K562 (cell line): ENCODE measurements around the gene ATP1A3. TPM values are rescaled to one million over a fixed set of nuclear protein-coding genes. Genes with fewer than 3 reads are reported as not detected.

Source experiments
- ARID1B ChIP-seq: fragments of 450-650 bp; IDR thresholded peaks from 2 replicates; pipeline ENCODE4 v1.6.1; 2016; ENCODE audit warnings: antibody characterized with exemption, mild to moderate bottlenecking, inconsistent platforms
- CCNT2 ChIP-seq: IDR thresholded peaks from 2 replicates; pipeline ENCODE4 v1.6.1; 2011; ENCODE audit warnings: borderline replicate concordance, low read depth, mild to moderate bottlenecking, moderate library complexity, mixed read lengths, low read length; ENCODE audit not compliant: insufficient read length; ENCODE audit errors: extremely low read depth
- CHCHD3 ChIP-seq: fragments of 250-450 bp; sonication (Bioruptor Pico); IDR thresholded peaks from 2 replicates; pipeline ENCODE4 v2.1.2; 2022; ENCODE audit warnings: mild to moderate bottlenecking
- CREB3L1 ChIP-seq: fragments of 450-650 bp; IDR thresholded peaks from 2 replicates; pipeline ENCODE4 v1.6.1; 2014; ENCODE audit warnings: low read depth, mild to moderate bottlenecking, moderate library complexity, borderline replicate concordance
- DACH1 ChIP-seq: fragments of 450-650 bp; IDR thresholded peaks from 2 replicates; pipeline ENCODE4 v1.6.1; 2018; ENCODE audit not compliant: partially characterized antibody
- DEAF1 ChIP-seq: fragments of 450-650 bp; formaldehyde crosslinking; IDR thresholded peaks from 2 replicates; pipeline ENCODE4 v1.4.0; 2020; ENCODE audit warnings: mild to moderate bottlenecking, moderate library complexity
- ETV1 ChIP-seq: fragments of 450-650 bp; conservative IDR thresholded peaks from 2 replicates; pipeline ENCODE4 v1.6.1; 2016; ENCODE audit warnings: missing genetic modification characterization, control low read depth, low read depth, missing compliant biosample characterization
- FOXJ3 ChIP-seq: sonication (generic); formaldehyde crosslinking; IDR thresholded peaks from 2 replicates; pipeline ENCODE4 v1.4.0; 2020; ENCODE audit warnings: mild to moderate bottlenecking, missing genetic modification reagents
- HEY1 ChIP-seq: fragments of 250-450 bp; sonication (Bioruptor Pico); IDR thresholded peaks from 2 replicates; pipeline ENCODE4 v1.5.0; 2020; ENCODE audit warnings: mild to moderate bottlenecking, moderate library complexity, borderline replicate concordance
- PKNOX1 ChIP-seq: fragments of 450-650 bp; IDR thresholded peaks from 2 replicates; pipeline ENCODE4 v1.6.1; 2016
- PTTG1 ChIP-seq: fragments of 450-650 bp; IDR thresholded peaks from 2 replicates; pipeline ENCODE4 v1.6.1; 2016; ENCODE audit warnings: low read depth, mild to moderate bottlenecking, missing genetic modification characterization, missing compliant biosample characterization
- SIX5 ChIP-seq, 2 experiments: IDR thresholded peaks; 2 replicates each; pipeline ENCODE4 v1.6.1; 2011; ENCODE audit warnings: low read length in 2 of 2, borderline replicate concordance in 1 of 2, low read depth in 1 of 2, mild to moderate bottlenecking in 1 of 2, moderate library complexity in 1 of 2; ENCODE audit not compliant: insufficient read depth in 1 of 2
- SRF ChIP-seq, 2 experiments: fragments of 250-450, 450-650 bp in 1 of 2; sonication (Bioruptor Pico) in 1 of 2; sonication (generic) in 1 of 2; formaldehyde crosslinking; IDR thresholded peaks; 2 replicates each; pipeline versions ENCODE4 v1.5.0 to v1.5.1; 2020 to 2022; ENCODE audit warnings: mild to moderate bottlenecking in 1 of 2, missing genetic modification reagents in 1 of 2
- SRSF7 ChIP-seq: fragments of 200-400 bp; formaldehyde crosslinking; optimal IDR thresholded peaks from 2 replicates; pipeline ENCODE3; 2017; ENCODE audit warnings: mild to moderate bottlenecking, low read depth, low read length
- TCFL5 ChIP-seq: fragments of 250-450 bp; sonication (Bioruptor Pico); conservative IDR thresholded peaks from 2 replicates; pipeline ENCODE4 v1.6.1; 2021; ENCODE audit warnings: mild to moderate bottlenecking, moderate library complexity, matching md5 sums
- ZNF436 ChIP-seq: fragments of 250-450, 450-650 bp; sonication (Bioruptor Pico); formaldehyde crosslinking; IDR thresholded peaks from 2 replicates; pipeline ENCODE4 v1.7.0; 2020; ENCODE audit warnings: mild to moderate bottlenecking
- polyA plus RNA-seq, 8 experiments: library from polyadenylated mRNA; depleted of rRNA in 4 of 8; stranded (reverse) in 5 of 8; unstranded in 3 of 8; fragments of >200 nt; fragmentation: Nextera tagmentation in 2 of 8; fragmentation: Illumina TruSeq in 1 of 8; extraction: Ambion mirVana in 2 of 8; extraction: Trizol in 1 of 8; gene quantifications; 2 replicates each; pipeline versions ENCODE4 v1.2.1 to v1.2.3, GENCODE V29; 2011 to 2014; ENCODE audit warnings: inconsistent platforms in 1 of 8, missing spikeins in 1 of 8
- total RNA-seq, 7 experiments: library from RNA; depleted of rRNA in 6 of 7; stranded (reverse); fragments of >200 nt in 6 of 7; fragmentation: Illumina TruSeq in 2 of 7; extraction: Trizol in 2 of 7; gene quantifications; 2 replicates each; pipeline versions ENCODE4 v1.2.1 to v1.2.3, GENCODE V29; 2011 to 2021; ENCODE audit warnings: low replicate concordance in 1 of 7
- TF ChIP-seq, protein P1 (sequence below): fragments of 250-450 bp; sonication (Bioruptor Pico); IDR thresholded peaks from 2 replicates; pipeline ENCODE4 v1.4.0; 2020; ENCODE audit warnings: borderline replicate concordance
- TF ChIP-seq, protein P2 (sequence below): fragments of 450-650 bp; formaldehyde crosslinking; IDR thresholded peaks from 2 replicates; pipeline ENCODE4 v1.4.0; 2022; ENCODE audit warnings: missing genetic modification characterization

Gene ATP1A3
- total and polyA plus RNA-seq, 9 of the 15 experiments (the other 6 are each of a cell fraction or from before 2014, with no cell fraction given): 0.03 to 1.0 (median 0.17) TPM; not detected in 3

GRCh38 chr19:42010245-42011126 lies 16.5 kb upstream of the ATP1A3 start (continued):
- TF ChIP-seq ARID1B (peak; percentile 74), ZNF436 (no peak), TCFL5 (CRISPR knock-in tag) (no peak), ETV1 (tag) (no peak), FOXJ3 (no peak), SRF (CRISPR knock-in tag; IDR thresholded peaks at IDR 0.05) (no peak), PTTG1 (tag) (no peak; the same call in none of the 2 replicates), CREB3L1 (no peak), PKNOX1 (peak; percentile 66), CHCHD3 (CRISPR knock-in tag) (no peak), HEY1 (CRISPR knock-in tag) (no peak), CCNT2 (no peak), DACH1 (no peak), SRSF7 (no peak), DEAF1 (CRISPR knock-in tag) (peak; percentile 61), SIX5 (IDR thresholded peaks at IDR 0.05; ENCODE audit: borderline replicate concordance in 1 of 2, insufficient read depth in 1 of 2, low read depth in 1 of 2, low read length in 2 of 2) (no peak)
- TF ChIP-seq, protein P1, sequence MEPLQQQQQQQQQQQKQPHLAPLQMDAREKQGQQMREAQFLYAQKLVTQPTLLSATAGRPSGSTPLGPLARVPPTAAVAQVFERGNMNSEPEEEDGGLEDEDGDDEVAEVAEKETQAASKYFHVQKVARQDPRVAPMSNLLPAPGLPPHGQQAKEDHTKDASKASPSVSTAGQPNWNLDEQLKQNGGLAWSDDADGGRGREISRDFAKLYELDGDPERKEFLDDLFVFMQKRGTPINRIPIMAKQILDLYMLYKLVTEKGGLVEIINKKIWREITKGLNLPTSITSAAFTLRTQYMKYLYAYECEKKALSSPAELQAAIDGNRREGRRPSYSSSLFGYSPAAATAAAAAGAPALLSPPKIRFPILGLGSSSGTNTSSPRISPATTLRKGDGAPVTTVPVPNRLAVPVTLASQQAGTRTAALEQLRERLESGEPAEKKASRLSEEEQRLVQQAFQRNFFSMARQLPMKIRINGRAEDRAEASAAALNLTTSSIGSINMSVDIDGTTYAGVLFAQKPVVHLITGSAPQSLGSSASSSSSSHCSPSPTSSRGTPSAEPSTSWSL (CRISPR knock-in tag): no peak
- TF ChIP-seq, protein P2, sequence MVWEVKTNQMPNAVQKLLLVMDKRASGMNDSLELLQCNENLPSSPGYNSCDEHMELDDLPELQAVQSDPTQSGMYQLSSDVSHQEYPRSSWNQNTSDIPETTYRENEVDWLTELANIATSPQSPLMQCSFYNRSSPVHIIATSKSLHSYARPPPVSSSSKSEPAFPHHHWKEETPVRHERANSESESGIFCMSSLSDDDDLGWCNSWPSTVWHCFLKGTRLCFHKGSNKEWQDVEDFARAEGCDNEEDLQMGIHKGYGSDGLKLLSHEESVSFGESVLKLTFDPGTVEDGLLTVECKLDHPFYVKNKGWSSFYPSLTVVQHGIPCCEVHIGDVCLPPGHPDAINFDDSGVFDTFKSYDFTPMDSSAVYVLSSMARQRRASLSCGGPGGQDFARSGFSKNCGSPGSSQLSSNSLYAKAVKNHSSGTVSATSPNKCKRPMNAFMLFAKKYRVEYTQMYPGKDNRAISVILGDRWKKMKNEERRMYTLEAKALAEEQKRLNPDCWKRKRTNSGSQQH (CRISPR knock-in tag): 0 out of 2 replicates have a peak, but pooled peaks have one; percentile 53
